ENCODE data around the gene MRPL14.

MRPL14 gene

GRCh38 chr6:44127186-44128019 is at the start of gene MRPL14, which contains the start of gene TMEM63B:
TSS of gene MRPL14 (minus strand) at chr6:44127452. CDS start at chr6:44116611, 10,841 bp downstream.
TSS of gene TMEM63B (plus strand) at chr6:44127554. CDS start at chr6:44134585, 7,031 bp downstream.
- DNase-seq (ENCODE audit: low read depth in 2 of 2, low spot score in 1 of 2) = peak; percentile 74 to 82

- DNase-seq (ENCODE audit: low read depth in 2 of 2, low spot score in 1 of 2) = no peak
Observed at GRCh38 chr6:44176130-44176761, 49.0 kb upstream of the MRPL14 start.

GRCh38 chr6:44172731-44173500 is 45.7 kb upstream of the MRPL14 start:
- DNase-seq (ENCODE audit: low read depth in 2 of 2, low spot score in 1 of 2) = peak; percentile 47 to 67

- DNase-seq (ENCODE audit: low read depth in 2 of 2, low spot score in 1 of 2) = no peak
Observed at GRCh38 chr6:44171899-44172546, 44.8 kb upstream of the MRPL14 start.

GRCh38 chr6:44169886-44170570 is 42.8 kb upstream of the MRPL14 start:
- no peak for DNase-seq (ENCODE audit: low read depth in 2 of 2, low spot score in 1 of 2)

GRCh38 chr6:44169154-44169553 is 41.9 kb upstream of the MRPL14 start:
- no peak for DNase-seq (ENCODE audit: low read depth in 2 of 2, low spot score in 1 of 2)

- DNase-seq (ENCODE audit: low read depth in 2 of 2, low spot score in 1 of 2) = no peak
Observed at GRCh38 chr6:44167567-44167966, 40.3 kb upstream of the MRPL14 start.

GRCh38 chr6:44166591-44167184 is 39.4 kb upstream of the MRPL14 start:
- DNase-seq (ENCODE audit: low read depth in 2 of 2, low spot score in 1 of 2) = no peak

GRCh38 chr6:44166116-44166515 is 38.9 kb upstream of the MRPL14 start:
- no peak for DNase-seq (ENCODE audit: low read depth in 2 of 2, low spot score in 1 of 2)

GRCh38 chr6:44162876-44163625 is 35.8 kb upstream of the MRPL14 start:
- DNase-seq (ENCODE audit: low read depth in 2 of 2, low spot score in 1 of 2) = no peak

GRCh38 chr6:44161997-44162338 is 34.7 kb upstream of the MRPL14 start:
- DNase-seq (ENCODE audit: low read depth in 2 of 2, low spot score in 1 of 2) = no peak

GRCh38 chr6:44158770-44159228 is 31.5 kb upstream of the MRPL14 start, which contains the start of gene CAPN11:
TSS of gene CAPN11 (plus strand) at chr6:44158820. CDS start at chr6:44158849, 29 bp downstream.
- DNase-seq (ENCODE audit: low read depth in 2 of 2, low spot score in 1 of 2) = no peak

GRCh38 chr6:44157152-44157521 is 29.9 kb upstream of the MRPL14 start:
- no peak for DNase-seq (ENCODE audit: low read depth in 2 of 2, low spot score in 1 of 2)

GRCh38 chr6:44156494-44157151 is 29.4 kb upstream of the MRPL14 start:
- no peak for DNase-seq (ENCODE audit: low read depth in 2 of 2, low spot score in 1 of 2)

GRCh38 chr6:44154067-44154466 is 26.8 kb upstream of the MRPL14 start:
- DNase-seq (ENCODE audit: low read depth in 2 of 2, low spot score in 1 of 2) = no peak

- DNase-seq (ENCODE audit: low read depth in 2 of 2, low spot score in 1 of 2) = no peak
Observed at GRCh38 chr6:44152533-44152932, 25.3 kb upstream of the MRPL14 start.

- DNase-seq (ENCODE audit: low read depth in 2 of 2, low spot score in 1 of 2) = no peak
Observed at GRCh38 chr6:44152109-44152461, 24.8 kb upstream of the MRPL14 start.

GRCh38 chr6:44151348-44152108 is 24.3 kb upstream of the MRPL14 start:
- peak; percentile 61 to 65 for DNase-seq (ENCODE audit: low read depth in 2 of 2, low spot score in 1 of 2)
